ENCODE measurements around the gene IL1RAPL1.
"Not testable (repeated sequence)": the region's sequence is repeated elsewhere in the genome, so short reads cannot be mapped to it uniquely, and the experiment has no call there.

The IL1RAPL1 gene

DNA sequence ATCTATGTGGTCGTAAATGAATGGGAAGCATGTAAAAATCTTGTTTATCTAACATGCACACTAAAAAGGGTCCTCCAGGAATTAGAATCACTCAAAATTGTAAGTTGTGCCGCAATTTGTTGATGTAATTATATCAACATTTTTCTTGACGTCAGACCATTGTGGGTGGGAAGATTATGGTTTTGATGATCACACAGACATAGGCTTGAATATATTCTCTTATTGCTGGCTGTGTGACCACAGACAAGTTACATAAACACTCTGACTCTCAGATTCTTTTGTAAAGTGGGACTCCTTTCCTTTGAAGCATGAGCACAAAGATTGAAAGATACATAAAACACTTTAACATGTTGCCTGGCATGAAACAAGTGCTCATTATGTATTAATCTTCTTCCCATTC, 51.5 kb downstream of the IL1RAPL1 start:
- DNase-seq, result no peak

GRCh38 chrX:28639451-28639850, 52.2 kb downstream of the IL1RAPL1 start:
- DNase-seq, result no peak

GRCh38 chrX:28649541-28649940, 62.3 kb downstream of the IL1RAPL1 start:
- no peak for DNase-seq

GRCh38 chrX:28651186-28651585, 63.9 kb downstream of the IL1RAPL1 start:
- no peak for DNase-seq

- peak; percentile 22 for DNase-seq
These were observed 72.0 kb downstream of the IL1RAPL1 start for GRCh38 chrX:28659269-28659668.

- no peak for DNase-seq
These were observed 78.5 kb downstream of the IL1RAPL1 start for GRCh38 chrX:28665778-28666177.

GRCh38 chrX:28668303-28668702, 81.1 kb downstream of the IL1RAPL1 start:
- DNase-seq, result no peak

- DNase-seq, result no peak
These were observed 81.7 kb downstream of the IL1RAPL1 start for GRCh38 chrX:28668957-28669356.

- DNase-seq, result no peak
These were observed 82.8 kb downstream of the IL1RAPL1 start for GRCh38 chrX:28670074-28670473.

- DNase-seq, result no peak
These were observed 87.9 kb downstream of the IL1RAPL1 start for GRCh38 chrX:28675173-28675572.

DNA sequence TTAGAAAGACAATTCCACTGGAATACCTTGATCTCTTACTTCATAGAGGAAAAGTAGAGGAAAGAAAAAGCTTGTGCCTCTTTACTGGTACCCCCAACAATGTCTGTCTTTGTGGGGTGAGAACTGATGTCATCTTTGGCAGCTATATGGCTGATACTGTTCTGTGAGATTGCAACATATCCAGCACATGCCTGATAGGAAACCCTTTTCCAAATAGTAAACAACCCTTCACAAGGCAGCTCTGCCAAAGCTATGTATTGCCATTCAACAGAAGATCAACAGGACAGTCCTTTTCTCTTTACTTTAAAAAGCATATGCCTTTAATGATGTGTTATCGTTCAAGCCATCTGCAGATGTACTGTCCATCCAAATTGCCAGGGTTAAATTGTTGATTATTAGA, 105.9 kb downstream of the IL1RAPL1 start:
- no peak for DNase-seq

DNA sequence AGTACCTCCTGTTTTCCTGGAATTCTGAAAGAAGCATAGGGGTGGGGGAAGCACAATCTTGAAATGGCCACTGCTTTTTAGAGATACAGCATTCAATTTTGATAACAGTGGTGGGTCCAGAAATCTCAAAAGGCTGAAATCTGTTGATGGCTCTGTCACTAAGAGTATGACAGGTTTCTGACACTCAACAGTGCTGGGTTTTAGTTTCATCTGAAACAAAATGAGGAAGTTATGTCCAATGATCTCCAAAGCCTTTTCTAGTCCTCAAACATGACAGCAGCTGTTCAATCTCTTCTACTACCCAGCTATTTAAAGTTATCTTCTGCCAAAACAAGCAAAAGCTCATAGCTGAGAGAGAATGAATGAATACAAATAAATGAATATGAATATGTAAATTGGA, 110.5 kb downstream of the IL1RAPL1 start:
- no peak for DNase-seq

DNA sequence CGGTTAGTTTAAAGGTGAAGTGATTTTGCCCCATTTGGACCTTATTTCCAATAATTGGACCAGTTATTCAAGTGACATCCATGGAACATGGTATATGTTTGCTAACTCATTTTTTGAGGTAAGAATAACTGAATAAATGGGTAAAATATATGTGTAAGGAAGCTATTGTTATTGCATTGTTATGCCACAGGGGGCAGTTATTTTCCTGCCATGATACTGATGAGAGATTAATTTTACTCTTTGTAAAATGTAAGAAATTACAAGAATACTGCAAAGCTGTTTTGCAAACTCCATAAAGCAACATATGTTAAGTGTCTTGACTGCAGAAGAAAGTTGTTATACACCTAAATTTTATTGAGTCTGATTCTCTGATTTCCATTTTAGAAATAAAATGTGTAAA, 114.0 kb downstream of the IL1RAPL1 start:
- peak; percentile 0 for DNase-seq

DNA sequence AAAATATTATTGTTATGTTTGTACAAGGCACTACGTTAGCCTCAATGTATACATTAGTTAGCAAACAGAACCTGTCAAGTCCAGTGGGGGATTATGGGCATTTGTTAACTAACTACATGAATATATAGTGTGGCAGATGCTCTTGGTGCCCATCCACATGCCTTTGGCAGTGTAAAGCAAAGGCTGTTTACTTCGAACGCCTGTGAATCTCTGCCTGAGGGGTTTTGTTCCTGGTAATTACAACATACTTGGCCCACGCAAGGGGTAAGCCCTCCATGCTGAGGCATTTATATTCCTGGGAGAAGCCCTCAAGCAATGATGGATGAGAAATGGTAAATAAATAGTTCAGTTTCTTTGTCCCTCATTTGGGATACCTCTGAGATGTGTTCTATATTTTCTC, 119.7 kb downstream of the IL1RAPL1 start:
- no peak for DNase-seq

GRCh38 chrX:28709421-28709820, 122.2 kb downstream of the IL1RAPL1 start:
- DNase-seq, result no peak

- DNase-seq, result no peak
These were observed 130.6 kb downstream of the IL1RAPL1 start for GRCh38 chrX:28717864-28718263.

DNA sequence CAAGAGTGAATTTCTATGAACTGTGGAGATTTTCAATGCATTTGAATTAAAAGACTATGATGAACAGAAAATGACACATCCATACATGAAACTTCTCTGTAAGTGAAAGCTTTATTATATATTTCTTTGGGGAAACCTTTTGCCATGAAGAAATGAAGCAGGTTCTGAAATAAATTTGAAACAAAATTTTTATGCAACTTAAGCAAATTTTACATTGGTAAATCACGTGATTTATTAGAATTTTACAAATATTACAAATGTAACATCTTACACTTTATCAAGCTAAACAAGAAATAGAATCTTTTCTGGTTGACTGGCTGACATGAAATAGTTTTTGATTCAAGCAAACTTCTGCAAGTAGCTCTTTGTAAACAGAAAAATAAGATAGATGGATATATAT, 131.2 kb downstream of the IL1RAPL1 start:
- no peak for DNase-seq

DNA sequence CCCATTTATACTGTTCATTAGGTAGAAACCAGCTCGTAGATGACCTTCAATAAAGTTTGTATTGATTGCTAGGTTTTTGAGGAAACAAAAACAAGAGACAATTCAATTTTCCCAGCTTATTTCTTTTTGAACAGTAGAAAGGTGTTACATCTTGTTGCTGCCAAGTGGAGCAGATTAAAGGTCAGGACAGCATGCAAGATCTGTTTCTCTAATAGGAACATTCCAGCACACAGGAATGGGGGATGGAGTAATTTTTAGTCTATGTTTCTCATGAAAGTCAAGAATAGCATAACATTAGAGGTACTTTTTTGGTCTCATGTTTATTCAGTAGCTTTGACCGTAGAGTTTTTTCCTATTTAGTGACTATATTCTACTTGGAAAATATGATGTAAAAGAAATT, 132.4 kb downstream of the IL1RAPL1 start:
- DNase-seq, result no peak

DNA sequence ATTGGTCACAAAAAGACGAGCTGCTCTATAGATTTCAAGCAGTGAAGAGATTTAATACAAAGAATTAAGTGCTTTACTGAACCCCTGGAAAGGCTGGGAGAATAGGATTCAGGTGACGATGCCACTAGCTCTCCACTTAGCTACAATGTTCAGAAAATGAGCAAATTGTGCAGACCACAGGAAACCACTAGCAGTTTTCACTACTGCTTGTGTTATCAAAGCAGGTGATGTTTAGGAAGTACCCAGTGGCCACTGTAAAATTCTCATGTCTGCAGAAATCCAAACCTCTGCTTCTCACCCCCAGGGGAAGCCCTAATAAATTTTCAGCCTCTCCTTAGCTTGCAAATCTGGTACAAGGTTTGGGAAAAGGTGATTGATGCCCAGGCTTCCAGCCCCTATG, 165.1 kb downstream of the IL1RAPL1 start:
- no peak for DNase-seq

GRCh38 chrX:28756175-28756574, 168.9 kb downstream of the IL1RAPL1 start:
- no peak for DNase-seq

GRCh38 chrX:28756647-28757046, 169.4 kb downstream of the IL1RAPL1 start:
- DNase-seq, result no peak

DNA sequence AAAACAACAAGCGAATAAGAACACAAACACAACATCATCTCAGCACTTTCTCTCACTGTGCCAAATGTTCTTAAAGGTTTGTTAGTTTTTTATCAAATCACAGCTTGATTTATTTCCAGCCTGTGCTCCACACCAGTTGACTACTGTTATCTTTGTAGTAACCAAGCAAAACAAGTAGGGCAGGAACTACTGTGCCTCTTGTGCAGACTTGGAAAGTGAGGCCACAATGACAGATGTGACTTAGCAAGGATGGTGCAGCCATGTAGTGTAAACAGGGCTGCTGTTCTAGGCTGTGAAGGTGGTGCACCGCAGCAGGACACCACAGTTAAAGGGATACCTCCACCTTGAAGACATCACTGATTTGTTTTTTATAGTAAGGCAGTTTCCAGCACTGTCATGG, 170.0 kb downstream of the IL1RAPL1 start:
- no peak for DNase-seq

- DNase-seq, result not testable (repeated sequence)
These were observed 179.3 kb downstream of the IL1RAPL1 start for GRCh38 chrX:28766561-28766960.

- DNase-seq, result no peak
These were observed 186.6 kb downstream of the IL1RAPL1 start for GRCh38 chrX:28773807-28774206.

DNA sequence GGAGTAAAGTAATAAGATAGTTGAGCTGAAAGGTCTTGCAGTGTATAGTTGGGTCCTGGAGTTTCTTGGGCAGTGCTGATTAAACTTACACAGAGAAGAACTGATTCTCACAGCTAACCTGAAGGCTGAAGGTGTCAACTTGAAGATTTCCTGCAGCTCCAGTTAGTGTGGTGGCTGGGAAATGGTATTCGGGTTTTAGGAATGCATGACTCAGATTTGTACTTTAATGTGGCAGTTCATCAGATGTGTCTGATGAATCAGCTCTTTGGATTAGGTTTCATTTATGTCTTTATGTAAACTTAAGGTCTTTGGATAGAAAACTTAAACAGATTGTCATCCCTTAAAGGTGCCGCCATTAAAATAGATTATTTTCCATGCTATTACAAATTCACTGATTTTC, 200.0 kb downstream of the IL1RAPL1 start:
- no peak for DNase-seq

- not testable (repeated sequence) for DNase-seq
These were observed 213.4 kb downstream of the IL1RAPL1 start for GRCh38 chrX:28800671-28801070.

Measured in hematopoietic multipotent progenitor cell treated with erythropoietin and hydrocortisone succinate and interleukin-3 and kit ligand, for 6 days (in vitro differentiated cells).